ENCODE measurements around the gene PTPN3.

DNA sequence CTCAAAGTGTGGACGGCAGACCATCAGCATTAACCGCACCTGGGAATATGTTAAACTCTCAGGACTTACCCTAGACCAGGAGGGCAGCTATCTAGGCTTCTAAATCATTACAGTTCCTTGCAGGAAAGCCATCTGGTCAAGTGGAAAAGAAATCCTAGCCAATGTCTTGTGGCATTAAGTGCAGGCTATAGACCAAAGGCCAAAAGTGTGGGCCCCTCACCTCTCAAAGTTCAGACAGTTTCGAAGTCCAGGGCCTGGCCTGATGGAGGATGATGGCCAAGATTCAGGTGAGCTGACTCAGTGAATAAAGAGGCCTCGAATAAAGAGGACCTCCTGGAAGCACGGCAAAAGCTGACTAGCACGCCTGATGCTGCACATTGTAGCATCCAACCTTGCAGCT lies 24.0 kb upstream of the PTPN3 start:
- TF ChIP-seq CHD4 (IDR thresholded peaks at IDR 0.05; ENCODE audit: borderline replicate concordance) (no peak), JUNB (IDR thresholded peaks at IDR 0.05) (no peak), CHD2 (IDR thresholded peaks at IDR 0.05; ENCODE audit: low read length, partially characterized antibody) (no peak), ZFP36 (IDR thresholded peaks at IDR 0.05; ENCODE audit: borderline replicate concordance, partially characterized antibody) (no peak), KDM1A (IDR thresholded peaks at IDR 0.05; ENCODE audit: low read depth) (no peak), FOSL2 (IDR thresholded peaks at IDR 0.05) (no peak), FOSL2 (CRISPR knock-in tag; IDR thresholded peaks at IDR 0.05) (no peak), POLR2A (IDR thresholded peaks at IDR 0.05; ENCODE audit: low read length) (no peak)
- TF ChIP-seq, protein P1, sequence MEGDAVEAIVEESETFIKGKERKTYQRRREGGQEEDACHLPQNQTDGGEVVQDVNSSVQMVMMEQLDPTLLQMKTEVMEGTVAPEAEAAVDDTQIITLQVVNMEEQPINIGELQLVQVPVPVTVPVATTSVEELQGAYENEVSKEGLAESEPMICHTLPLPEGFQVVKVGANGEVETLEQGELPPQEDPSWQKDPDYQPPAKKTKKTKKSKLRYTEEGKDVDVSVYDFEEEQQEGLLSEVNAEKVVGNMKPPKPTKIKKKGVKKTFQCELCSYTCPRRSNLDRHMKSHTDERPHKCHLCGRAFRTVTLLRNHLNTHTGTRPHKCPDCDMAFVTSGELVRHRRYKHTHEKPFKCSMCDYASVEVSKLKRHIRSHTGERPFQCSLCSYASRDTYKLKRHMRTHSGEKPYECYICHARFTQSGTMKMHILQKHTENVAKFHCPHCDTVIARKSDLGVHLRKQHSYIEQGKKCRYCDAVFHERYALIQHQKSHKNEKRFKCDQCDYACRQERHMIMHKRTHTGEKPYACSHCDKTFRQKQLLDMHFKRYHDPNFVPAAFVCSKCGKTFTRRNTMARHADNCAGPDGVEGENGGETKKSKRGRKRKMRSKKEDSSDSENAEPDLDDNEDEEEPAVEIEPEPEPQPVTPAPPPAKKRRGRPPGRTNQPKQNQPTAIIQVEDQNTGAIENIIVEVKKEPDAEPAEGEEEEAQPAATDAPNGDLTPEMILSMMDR (IDR thresholded peaks at IDR 0.05): no peak
- TF ChIP-seq, protein P2, sequence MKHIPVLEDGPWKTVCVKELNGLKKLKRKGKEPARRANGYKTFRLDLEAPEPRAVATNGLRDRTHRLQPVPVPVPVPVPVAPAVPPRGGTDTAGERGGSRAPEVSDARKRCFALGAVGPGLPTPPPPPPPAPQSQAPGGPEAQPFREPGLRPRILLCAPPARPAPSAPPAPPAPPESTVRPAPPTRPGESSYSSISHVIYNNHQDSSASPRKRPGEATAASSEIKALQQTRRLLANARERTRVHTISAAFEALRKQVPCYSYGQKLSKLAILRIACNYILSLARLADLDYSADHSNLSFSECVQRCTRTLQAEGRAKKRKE (CRISPR knock-in tag; IDR thresholded peaks at IDR 0.05; ENCODE audit: low read depth): no peak
- TF ChIP-seq, protein P3, sequence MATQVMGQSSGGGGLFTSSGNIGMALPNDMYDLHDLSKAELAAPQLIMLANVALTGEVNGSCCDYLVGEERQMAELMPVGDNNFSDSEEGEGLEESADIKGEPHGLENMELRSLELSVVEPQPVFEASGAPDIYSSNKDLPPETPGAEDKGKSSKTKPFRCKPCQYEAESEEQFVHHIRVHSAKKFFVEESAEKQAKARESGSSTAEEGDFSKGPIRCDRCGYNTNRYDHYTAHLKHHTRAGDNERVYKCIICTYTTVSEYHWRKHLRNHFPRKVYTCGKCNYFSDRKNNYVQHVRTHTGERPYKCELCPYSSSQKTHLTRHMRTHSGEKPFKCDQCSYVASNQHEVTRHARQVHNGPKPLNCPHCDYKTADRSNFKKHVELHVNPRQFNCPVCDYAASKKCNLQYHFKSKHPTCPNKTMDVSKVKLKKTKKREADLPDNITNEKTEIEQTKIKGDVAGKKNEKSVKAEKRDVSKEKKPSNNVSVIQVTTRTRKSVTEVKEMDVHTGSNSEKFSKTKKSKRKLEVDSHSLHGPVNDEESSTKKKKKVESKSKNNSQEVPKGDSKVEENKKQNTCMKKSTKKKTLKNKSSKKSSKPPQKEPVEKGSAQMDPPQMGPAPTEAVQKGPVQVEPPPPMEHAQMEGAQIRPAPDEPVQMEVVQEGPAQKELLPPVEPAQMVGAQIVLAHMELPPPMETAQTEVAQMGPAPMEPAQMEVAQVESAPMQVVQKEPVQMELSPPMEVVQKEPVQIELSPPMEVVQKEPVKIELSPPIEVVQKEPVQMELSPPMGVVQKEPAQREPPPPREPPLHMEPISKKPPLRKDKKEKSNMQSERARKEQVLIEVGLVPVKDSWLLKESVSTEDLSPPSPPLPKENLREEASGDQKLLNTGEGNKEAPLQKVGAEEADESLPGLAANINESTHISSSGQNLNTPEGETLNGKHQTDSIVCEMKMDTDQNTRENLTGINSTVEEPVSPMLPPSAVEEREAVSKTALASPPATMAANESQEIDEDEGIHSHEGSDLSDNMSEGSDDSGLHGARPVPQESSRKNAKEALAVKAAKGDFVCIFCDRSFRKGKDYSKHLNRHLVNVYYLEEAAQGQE (IDR thresholded peaks at IDR 0.05): no peak
